ENCODE data around the gene PMEL.
"Not testable (repeated sequence)": the region's sequence is repeated elsewhere in the genome, so short reads cannot be mapped to it uniquely, and the experiment has no call there.

PMEL gene

GRCh38 chr12:55922126-55922525, 43.7 kb downstream of the PMEL start:
- DNase-seq (ENCODE audit: low spot score): no peak

- not testable (repeated sequence) for DNase-seq (ENCODE audit: low spot score)
These were observed 46.8 kb downstream of the PMEL start for GRCh38 chr12:55919032-55919431.

- DNase-seq (ENCODE audit: low spot score): no peak
These were observed 50.4 kb downstream of the PMEL start for GRCh38 chr12:55915482-55915859.

- DNase-seq (ENCODE audit: low spot score): no peak
These were observed 52.9 kb downstream of the PMEL start for GRCh38 chr12:55912908-55913307.

GRCh38 chr12:55909513-55909884, 56.3 kb downstream of the PMEL start:
- no peak for DNase-seq (ENCODE audit: low spot score)

- DNase-seq (ENCODE audit: low spot score): peak; percentile 25
These were observed 56.9 kb downstream of the PMEL start for GRCh38 chr12:55908726-55909512.

- no peak for DNase-seq (ENCODE audit: low spot score)
These were observed 59.8 kb downstream of the PMEL start for GRCh38 chr12:55906056-55906455.
